GM10266 (cell line): ENCODE data around the gene PADI1.

ENCODE experiments used
- DNase-seq: peaks from one replicate; pipeline ENCODE4 v3.0.0; 2012; ENCODE audit errors: extremely low spot score
- TF ChIP-seq, protein P1 (sequence below): IDR thresholded peaks from 2 replicates; pipeline ENCODE4 v1.5.1; 2012; ENCODE audit warnings: mild to moderate bottlenecking, low read depth; ENCODE audit not compliant: control insufficient read depth, insufficient read depth; ENCODE audit errors: missing control alignments

Gene PADI1

DNA sequence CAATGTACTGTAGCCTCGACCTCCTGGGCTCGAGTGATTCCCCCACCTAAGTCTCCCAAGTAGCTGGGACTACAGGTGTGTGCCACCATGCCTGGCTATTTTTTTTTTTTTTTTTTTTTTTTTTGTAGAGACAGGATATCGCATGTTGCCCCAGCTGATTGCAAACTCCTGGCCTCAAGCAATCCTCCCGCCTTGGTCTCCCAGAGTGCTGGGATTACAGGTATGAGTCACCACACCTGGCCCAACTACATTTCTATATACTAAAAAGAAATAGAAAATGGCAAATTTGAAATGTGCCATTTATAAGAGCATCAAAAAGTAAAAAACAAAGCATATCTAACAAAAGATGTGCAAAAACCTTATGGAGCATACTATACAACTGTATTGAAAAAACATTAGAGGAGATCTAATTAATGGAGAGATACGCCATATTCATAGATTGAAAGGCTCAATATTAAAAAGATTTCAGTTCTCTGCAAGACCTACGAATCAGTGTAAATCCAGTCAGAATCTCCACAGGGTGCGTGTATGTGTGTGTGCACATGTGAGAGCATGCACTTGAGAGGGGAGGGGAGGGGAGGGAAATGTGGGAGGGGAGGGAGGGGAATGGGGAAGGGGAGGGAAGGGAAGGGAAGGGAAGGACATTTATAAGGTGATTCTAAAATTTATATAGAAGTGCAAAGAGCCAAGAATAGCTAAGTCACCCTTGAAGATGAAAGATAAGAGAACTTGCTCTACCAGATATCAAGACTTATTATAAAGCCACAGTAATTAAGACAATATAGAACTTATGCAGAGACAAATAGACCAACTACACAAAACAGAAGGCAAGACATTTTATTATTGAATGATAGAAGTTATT, 87.6 kb downstream of the PADI1 start:
- no peak for DNase-seq
- TF ChIP-seq, protein P1, sequence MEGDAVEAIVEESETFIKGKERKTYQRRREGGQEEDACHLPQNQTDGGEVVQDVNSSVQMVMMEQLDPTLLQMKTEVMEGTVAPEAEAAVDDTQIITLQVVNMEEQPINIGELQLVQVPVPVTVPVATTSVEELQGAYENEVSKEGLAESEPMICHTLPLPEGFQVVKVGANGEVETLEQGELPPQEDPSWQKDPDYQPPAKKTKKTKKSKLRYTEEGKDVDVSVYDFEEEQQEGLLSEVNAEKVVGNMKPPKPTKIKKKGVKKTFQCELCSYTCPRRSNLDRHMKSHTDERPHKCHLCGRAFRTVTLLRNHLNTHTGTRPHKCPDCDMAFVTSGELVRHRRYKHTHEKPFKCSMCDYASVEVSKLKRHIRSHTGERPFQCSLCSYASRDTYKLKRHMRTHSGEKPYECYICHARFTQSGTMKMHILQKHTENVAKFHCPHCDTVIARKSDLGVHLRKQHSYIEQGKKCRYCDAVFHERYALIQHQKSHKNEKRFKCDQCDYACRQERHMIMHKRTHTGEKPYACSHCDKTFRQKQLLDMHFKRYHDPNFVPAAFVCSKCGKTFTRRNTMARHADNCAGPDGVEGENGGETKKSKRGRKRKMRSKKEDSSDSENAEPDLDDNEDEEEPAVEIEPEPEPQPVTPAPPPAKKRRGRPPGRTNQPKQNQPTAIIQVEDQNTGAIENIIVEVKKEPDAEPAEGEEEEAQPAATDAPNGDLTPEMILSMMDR = no peak

DNA sequence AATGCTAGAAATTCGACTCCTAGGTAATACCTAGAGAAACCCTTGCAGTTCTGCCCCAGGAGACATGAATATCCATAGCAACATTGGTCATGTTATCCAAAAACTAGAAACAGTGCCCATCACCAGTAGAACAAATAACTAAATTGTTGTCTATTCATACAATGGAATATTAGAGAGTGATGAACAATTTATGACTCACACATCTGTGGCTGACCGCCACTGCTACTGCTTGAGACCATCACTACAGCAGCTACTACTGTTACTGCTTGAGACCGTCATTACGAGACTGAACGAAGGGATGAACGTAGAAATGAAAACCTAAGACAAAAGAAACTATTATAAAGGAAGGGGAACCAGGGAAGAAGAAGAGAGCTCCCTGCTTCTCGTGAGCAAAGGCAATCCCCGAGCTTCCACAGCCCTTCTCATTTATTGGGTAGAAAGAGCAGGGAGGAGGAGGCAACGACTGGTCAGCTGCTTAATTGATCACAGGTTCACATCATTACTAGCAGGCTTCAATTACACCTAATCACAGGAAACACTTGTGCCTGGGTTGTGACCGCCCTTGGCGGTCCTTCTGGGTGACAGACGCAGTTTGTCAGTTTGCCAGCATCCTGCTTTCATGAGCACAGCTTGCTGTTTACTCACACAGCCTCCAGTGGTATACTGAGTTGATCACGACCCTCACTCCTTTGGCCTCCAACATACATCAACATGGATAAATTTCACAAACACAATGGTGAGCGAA, 88.9 kb downstream of the PADI1 start:
- TF ChIP-seq, protein P1 = no peak
- no peak for DNase-seq

DNA sequence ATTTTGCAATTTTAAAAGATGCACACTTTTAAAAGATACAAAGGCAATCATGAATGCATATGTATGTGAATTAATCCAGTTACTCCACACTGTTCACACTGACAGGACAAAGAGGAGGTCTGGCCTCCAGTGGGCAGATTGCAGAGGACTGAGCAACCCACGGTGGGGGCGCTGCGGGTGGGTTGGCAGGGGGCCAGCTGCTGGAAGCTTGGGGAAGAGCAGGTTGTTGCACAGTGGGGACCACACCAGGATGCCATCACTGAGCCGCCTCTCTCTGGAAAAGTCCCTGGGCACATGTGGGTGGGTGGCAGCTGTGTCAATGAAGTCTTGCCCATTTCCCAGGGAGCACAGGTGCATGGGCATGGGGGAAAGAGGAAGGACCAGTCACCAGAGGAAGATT, 90.4 kb downstream of the PADI1 start:
- TF ChIP-seq, protein P1 = no peak
- DNase-seq = no peak
